Hematopoietic multipotent progenitor cell treated with erythropoietin and hydrocortisone succinate and interleukin-3 and kit ligand, for 6 days (in vitro differentiated cells): Measurements from ENCODE around the gene JSRP1.

Experiments
- DNase-seq: peaks from one replicate; pipeline ENCODE4 v3.0.0-alpha.2; 2015

The JSRP1 gene

DNA sequence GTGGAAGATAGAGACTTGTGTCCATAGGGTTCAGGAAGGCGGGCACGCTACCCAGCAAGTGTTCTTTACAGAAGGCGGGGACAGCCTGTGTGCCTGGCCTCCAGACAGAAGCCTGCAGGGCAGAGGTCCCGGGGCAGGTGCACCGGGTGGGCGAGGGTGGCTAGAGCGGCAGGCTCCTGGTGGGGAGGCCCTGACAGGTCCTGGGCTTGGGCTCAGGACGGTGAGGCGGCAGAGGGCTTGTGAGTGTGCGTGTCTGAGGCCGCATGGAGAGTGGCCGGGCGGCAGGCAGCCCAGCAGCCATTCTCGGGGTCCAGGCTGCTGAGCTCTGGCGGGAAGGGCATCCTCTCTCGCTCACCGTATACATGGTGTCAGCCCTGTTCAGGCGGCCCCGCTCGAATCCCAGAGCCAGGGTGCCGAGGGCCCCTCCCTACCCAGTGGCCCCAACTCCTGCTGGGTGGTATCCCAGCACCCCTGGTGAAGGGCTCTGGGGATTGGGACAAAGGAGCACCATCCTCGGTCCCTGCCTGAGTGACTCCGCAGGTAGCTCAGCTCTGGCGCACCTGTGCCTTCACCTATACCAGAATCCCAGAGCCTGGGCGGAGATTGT is 10.1 kb downstream of the JSRP1 start:
- DNase-seq, result no peak

DNA sequence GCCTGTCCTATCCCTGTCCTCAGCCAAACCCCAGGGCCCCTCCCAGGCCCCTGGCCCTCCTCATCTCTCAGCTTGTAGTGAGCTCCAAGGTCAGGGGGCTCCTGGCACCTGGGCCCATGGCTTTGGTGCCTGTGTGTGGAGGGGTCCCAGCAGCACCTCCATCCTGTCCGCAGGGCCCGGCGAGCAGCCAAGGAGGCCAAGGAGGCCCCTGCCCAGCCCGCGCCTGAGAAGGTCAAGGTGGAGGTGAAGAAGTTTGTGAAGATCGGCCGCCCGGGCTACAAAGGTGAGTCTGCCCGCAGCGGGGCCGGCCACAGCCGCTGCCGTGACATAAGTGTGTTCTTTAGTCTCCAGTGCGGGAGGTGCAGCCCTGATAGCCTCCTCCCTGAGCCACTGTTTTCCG is 10.9 kb downstream of the JSRP1 start:
- DNase-seq, result no peak

- no peak for DNase-seq
Observed at GRCh38 chr19:2244486-2244885, 11.7 kb downstream of the JSRP1 start.

DNA sequence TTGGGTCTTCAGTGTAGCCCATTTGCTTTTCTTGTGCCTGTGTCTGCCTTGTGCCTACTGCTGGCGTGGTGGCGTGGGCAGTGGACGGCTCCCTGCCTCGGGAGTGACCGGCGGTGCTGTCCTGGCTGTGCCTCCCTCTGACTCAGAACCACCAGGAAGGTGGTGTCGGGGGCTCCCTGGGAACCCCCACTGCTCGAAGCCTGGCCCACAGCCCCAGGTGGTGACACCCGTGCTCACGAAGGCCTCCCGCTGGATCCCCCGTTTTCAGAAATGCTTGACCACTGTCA is 12.1 kb downstream of the JSRP1 start:
- DNase-seq, result no peak

- no peak for DNase-seq
Observed at GRCh38 chr19:2243274-2244124, 12.7 kb downstream of the JSRP1 start.

DNA sequence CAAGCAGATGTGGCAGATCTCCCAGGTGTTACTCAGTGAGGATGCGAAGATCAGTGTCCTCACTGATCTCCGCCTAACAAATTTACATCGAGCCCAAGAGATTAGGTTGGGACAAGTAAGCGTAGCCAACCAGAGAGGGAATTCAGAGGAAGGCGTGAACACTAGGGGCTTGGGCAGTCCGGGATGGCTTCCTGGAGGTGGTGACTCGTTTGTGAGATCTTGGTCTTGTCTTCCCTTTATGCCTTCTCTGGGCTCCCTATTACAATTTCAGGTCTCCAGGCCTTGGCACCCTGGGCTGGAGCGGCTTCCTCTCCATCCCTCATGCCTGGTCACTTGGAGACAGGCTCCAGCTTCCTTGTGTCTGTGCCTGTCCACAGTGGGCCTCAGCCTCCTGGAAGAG is 13.4 kb downstream of the JSRP1 start:
- DNase-seq, result no peak

GRCh38 chr19:2242092-2242537 is 14.1 kb downstream of the JSRP1 start:
- no peak for DNase-seq

DNA sequence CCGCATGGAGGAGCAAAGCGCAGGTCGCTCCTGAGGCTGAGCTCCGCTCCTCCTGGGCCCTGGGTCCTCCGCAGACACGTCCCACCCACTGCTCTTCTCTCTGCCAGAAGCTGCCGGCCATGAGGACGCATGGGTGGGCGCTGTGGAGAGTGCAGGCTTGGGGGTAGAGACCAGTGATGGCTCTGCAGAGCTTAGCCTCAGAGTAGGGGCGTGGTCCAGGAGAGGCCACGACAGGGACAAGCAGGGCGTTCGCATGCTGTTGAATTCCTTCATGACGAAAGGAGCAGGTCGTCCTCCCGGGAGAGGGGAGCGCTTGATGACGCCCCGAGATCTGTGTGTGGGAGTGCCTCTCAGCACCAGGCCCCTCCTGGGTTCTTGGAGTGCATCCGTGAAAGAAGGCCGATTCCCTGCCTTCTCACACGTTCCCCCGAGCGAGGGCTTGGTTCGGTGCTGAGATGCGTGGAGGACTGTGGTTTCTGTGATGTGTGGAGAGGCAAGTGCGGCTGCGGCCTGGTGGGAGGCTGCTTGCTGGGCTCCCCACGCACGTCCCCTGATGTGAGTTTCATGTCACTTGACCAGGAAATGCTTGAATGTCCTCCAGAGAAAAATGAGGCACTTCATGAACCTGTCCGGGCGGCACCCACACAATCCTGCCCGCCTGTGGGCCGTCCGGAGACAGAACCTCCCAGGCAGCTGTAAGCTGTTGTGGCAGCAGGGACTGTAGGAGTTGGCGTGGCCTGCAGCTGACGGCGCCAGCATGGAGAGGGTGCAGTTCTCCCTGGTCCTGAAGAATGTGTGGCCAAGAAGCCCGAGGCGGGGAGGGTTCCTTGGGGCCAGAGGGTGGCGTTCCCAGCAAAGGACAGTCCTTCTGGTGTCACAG is 15.1 kb downstream of the JSRP1 start:
- DNase-seq, result no peak

DNA sequence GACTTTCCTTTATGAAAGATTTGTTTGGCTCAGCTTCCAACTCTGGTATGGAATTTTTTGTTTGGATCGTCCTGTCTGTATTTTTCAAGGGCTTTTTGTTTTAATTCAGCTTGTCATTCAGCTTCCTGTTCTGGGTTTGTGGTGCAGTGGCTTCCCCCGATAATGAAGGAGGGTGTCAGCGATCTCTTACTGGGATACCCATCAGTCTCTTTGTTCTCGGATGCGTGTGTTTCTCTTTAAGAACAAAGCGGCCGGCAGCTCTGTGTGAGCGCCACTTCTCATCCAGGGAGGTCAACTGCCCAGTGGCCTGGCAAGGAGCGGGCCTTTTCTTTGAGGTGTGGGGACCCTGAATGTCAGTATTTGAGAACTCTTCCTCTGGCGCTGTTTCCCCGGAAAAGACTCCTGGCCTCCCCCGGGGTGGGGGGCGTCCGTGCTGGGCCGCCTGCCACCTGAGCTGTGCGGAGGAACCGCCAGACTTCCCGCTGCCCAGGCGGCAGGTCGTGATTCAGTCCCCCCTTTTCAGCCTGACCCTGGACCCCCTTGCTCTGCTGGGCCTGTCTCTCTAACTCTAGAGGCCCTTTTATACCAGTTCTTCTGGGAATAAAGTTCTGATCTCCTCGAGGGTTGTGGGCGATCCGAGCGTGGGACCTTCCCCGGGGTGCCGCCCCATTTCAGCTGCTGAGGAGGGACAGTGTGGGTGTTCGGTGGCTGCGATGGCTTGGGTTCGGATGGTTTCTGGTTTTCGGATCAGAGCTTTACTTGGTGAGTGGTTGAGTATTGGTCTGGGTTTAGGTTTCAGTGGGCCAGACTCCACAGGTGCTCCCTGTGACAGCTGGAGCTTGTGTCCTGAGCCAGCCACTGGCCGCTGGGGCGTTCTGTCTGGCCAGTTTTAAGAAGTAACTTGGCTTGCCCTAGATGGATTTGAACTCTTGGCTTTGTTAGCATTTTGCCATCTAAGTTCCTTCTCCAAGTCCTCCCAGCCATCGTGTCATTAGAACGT is 16.1 kb downstream of the JSRP1 start:
- peak; percentile 89 for DNase-seq

DNA sequence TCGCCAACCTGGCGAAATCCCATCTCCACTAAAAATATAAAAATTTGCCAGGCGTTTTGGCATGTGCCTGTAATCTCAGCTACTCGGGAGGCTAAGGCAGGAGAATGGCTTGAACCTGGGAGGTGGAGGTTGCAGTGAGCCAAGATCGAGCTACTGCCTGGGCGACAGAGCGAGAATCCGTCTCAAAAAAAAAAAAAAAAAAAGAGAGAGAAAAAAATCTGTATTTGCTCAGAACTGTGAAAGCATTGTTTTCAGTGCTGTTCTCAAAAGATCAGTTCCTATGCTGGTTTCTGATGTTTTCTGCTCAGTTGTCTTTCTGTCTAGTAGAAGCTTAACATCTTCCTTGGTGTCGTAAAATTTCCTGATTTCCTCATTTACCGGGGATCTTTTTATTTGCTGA is 17.0 kb downstream of the JSRP1 start:
- DNase-seq, result no peak

DNA sequence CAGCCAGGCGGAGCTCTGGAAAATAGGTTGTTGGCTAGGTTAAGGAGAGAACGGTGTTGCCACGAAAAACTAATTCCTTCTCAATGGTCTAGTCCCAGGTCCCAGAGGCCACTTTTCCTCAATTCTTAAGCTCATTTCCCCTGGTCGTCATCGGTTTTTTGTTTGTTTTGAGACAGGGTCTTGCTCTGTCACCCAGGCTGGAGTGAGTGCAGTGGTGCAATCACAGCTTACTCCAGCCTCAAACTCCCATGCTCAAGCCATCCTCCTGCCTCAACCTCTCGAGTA is 18.4 kb downstream of the JSRP1 start:
- no peak for DNase-seq

GRCh38 chr19:2237051-2237868 is 19.0 kb downstream of the JSRP1 start:
- DNase-seq, result no peak

DNA sequence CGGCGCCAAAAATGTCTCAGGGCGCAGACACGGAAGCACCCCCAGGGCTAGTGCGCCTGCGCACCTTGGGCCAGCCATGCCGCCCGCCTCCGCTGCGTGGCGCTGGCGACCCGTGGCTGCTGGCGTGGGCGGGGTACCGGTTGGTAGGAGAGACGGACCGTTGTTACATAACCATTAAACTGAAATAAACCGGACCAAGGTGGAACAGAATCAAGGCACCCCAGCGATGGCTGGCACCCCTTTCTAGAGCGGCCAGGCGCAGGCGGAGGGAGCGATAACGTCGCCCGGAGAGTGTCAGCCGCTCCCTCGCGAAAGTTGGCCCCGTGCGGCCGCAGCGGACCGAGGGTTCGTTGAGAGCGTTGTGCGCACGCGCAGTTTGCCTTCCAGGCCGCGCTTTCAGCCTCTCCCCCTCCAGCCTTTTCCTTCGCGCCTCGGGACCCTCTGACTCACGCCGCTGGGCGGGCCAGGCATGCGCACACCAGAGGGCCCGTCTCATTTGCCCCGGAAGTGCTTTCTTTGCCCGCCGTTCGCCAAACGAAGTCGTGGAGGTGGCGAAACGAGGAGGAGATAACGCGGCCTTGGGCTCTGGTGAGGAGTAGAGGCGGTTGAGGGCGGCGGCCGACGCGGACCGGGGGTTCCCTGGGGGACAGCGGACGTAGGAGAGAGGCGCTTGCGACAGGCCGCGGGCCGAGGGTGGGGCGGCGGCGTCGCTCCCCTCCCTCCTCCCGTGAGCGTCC is 19.7 kb downstream of the JSRP1 start, which contains the start of the genes PLEKHJ1 and SF3A2:
Gene PLEKHJ1, minus strand, starts transcription at position 16 of the 737 bp plus-strand sequence. CDS start 81 bp downstream, outside the sequence.
Gene SF3A2, plus strand, starts transcription at position 511 of the 737 bp plus-strand sequence. CDS start 6,595 bp downstream, outside the sequence.
- DNase-seq, result peak; percentile 99

DNA sequence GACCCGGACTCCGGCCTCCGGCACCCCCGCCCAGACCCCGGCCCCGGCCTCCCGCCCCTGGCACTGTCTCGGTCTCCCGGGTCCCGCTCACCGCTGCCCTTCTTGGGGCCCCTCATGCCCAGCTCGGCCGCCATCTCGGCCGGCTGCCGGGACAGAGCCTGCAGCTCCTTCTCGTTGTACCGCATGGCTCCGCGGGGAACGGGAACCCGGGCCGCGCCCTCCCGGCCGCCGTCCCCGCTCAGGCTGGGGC is 20.2 kb downstream of the JSRP1 start:
- DNase-seq, result no peak

DNA sequence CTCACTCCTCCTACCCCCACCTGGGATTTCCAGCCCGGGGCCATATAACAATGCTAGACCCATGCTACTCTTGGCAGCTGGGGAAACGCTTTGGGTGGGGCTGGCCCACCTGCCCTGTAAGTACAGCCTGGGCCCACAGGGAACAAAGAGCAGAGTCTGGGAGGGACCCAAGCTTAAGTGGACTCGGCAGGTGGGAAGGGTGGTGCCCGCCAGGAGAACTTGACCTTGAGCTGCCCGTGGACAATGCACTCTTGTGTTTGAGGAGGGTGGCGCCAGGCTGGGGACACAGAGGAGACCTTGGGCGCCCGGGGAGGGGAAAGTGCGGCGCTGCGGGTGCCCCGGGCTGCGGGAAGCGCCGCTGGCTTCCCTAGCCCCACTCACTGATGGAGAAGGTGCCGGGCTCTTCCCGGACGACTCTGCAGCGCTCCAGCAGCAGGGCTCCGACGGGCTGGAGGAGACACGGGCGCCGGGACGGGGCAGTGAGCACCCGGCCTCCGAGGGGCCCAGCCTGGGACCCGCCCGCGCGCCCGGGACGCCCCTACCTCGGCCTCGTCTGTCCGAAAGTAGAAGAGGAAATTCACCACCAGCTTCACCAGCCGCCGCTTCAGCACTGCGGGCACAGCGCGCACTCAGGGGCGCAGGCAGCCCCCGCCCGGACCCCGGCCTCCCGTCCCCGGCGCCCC is 20.7 kb downstream of the JSRP1 start:
- no peak for DNase-seq

GRCh38 chr19:2234996-2235380 is 21.2 kb downstream of the JSRP1 start:
- DNase-seq, result no peak

GRCh38 chr19:2233601-2234280 is 22.5 kb downstream of the JSRP1 start:
- DNase-seq, result no peak

GRCh38 chr19:2232286-2233151 is 23.7 kb downstream of the JSRP1 start:
- DNase-seq, result no peak
